ENCODE measurements around the gene RERG. TPM values are rescaled to one million over a fixed set of nuclear protein-coding genes. Genes with fewer than 3 reads are reported as not detected.

The RERG gene
- total and polyA plus RNA-seq, 2 donors (not counting 3 experiments of a cell fraction or from before 2014, with no cell fraction given) = not detected

DNA sequence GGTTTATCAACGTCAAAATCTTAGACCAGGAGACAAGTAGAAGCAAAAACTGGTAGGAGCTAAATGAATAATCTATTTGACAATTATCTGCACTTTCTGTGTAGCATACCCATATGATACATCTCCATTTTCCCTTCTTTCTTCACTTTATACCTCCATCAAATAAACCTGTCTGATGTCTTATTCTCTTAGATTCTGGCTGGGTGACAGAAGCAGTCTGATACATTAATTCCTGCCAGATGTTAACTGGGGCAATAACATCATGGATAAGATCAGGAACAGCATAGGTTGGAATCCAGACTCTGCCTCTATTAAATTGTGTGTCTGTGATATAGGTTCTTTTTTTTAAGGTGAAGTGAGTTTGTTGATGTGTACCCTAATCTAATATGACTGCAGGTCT, 11.7 kb upstream of the RERG start:
- dilution Hi-C loops (cut with MboI; ENCODE audit: extremely low pct_ligation_motif_present, low sequenced_read_pairs) = no loop called here
- intact Hi-C loops (cut with micrococcal nuclease) = no loop called here
- H3K9me1 ChIP-seq (replicated peaks; ENCODE audit: control insufficient read depth, extremely low read depth, insufficient read depth, low read length) = no peaks in the 10 kb centered on the region
- no peak overlapping the region for H3K4me2 ChIP-seq (ENCODE audit: insufficient read depth, low read length)
- H4K20me1 ChIP-seq (replicated peaks; ENCODE audit: control insufficient read depth, extremely low read depth, insufficient read depth, low read length) = no peaks in the 10 kb centered on the region
- H2AFZ ChIP-seq (ENCODE audit: low read depth, low read length) = no peak overlapping the region
- H3K79me2 ChIP-seq (ENCODE audit: control insufficient read depth, insufficient read depth, low read length) = no peaks in the 10 kb centered on the region
- no peaks in the 10 kb centered on the region for H3K9me3 ChIP-seq (replicated peaks; ENCODE audit: control insufficient read depth, insufficient read depth, low read length)
- FAIRE-seq = no peak
- peaks cover 9 to 18% of the 10 kb centered on the region in 2 experiments for H3K27me3 ChIP-seq (ENCODE audit: control insufficient read depth in 2 of 2, insufficient read depth in 2 of 2, low read length in 2 of 2)
- no peak overlapping the region for H3K9ac ChIP-seq (replicated peaks; ENCODE audit: extremely low read depth, insufficient read depth, low read length)
- BruUV-seq (replicated peaks) = no TSS peak
- H3K4me1 ChIP-seq (ENCODE audit: control insufficient read depth, extremely low read depth, insufficient read depth, low read length) = no peaks in the 10 kb centered on the region
- ChIA-PET POLR2A (no interaction called here), CTCF (interaction anchor here (0.8 to 1.0 kb wide), 2 partner anchors 11 to 218 kb away, joined by 3 read pairs; no protein-coding TSS in a partner anchor)
- TF ChIP-seq MYC (IDR thresholded peaks at IDR 0.05; ENCODE audit: low read depth, low read length) (no peak), FOS (IDR thresholded peaks at IDR 0.05; ENCODE audit: borderline replicate concordance, insufficient read depth, low read length) (no peak), POLR2AphosphoS5 (IDR thresholded peaks at IDR 0.05; ENCODE audit: insufficient read depth, low read depth, low read length) (no peak), GATA2 (IDR thresholded peaks at IDR 0.05; ENCODE audit: insufficient read depth, insufficient read length, low read depth, low read length) (no peak), EZH2 (IDR thresholded peaks at IDR 0.05; ENCODE audit: borderline replicate concordance, low read depth, low read length, severe bottlenecking) (no peak), JUN (IDR thresholded peaks at IDR 0.05; ENCODE audit: borderline replicate concordance, insufficient read depth, insufficient read length, low read depth) (no peak), POLR2A (IDR thresholded peaks at IDR 0.05; ENCODE audit: low read depth, low read length) (no peak)
- TF ChIP-seq, protein P1, sequence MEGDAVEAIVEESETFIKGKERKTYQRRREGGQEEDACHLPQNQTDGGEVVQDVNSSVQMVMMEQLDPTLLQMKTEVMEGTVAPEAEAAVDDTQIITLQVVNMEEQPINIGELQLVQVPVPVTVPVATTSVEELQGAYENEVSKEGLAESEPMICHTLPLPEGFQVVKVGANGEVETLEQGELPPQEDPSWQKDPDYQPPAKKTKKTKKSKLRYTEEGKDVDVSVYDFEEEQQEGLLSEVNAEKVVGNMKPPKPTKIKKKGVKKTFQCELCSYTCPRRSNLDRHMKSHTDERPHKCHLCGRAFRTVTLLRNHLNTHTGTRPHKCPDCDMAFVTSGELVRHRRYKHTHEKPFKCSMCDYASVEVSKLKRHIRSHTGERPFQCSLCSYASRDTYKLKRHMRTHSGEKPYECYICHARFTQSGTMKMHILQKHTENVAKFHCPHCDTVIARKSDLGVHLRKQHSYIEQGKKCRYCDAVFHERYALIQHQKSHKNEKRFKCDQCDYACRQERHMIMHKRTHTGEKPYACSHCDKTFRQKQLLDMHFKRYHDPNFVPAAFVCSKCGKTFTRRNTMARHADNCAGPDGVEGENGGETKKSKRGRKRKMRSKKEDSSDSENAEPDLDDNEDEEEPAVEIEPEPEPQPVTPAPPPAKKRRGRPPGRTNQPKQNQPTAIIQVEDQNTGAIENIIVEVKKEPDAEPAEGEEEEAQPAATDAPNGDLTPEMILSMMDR (IDR thresholded peaks at IDR 0.05; ENCODE audit: extremely low read depth in 1 of 2, insufficient read depth in 1 of 2, low read depth in 1 of 2, low read length in 2 of 2) = no peak
- TF ChIP-seq, protein P2, sequence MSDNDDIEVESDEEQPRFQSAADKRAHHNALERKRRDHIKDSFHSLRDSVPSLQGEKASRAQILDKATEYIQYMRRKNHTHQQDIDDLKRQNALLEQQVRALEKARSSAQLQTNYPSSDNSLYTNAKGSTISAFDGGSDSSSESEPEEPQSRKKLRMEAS (IDR thresholded peaks at IDR 0.05; ENCODE audit: insufficient read depth, insufficient read length) = no peak
- H3K27ac ChIP-seq (ENCODE audit: insufficient read depth, low read depth, low read length) = no peak overlapping the region
- H3K36me3 ChIP-seq (ENCODE audit: control insufficient read depth in 2 of 2, extremely low read depth in 1 of 2, insufficient read depth in 2 of 2, low read length in 2 of 2) = no peaks in the 10 kb centered on the region
- no peak for DNase-seq (ENCODE audit: low read depth, low spot score)
- no peak overlapping the region for H3K4me3 ChIP-seq (replicated peaks in 1 of 3; ENCODE audit: insufficient read depth in 1 of 3, low read depth in 1 of 3, low read length in 3 of 3)
